ENCODE measurements around the gene SMPDL3A.

SMPDL3A gene

DNA sequence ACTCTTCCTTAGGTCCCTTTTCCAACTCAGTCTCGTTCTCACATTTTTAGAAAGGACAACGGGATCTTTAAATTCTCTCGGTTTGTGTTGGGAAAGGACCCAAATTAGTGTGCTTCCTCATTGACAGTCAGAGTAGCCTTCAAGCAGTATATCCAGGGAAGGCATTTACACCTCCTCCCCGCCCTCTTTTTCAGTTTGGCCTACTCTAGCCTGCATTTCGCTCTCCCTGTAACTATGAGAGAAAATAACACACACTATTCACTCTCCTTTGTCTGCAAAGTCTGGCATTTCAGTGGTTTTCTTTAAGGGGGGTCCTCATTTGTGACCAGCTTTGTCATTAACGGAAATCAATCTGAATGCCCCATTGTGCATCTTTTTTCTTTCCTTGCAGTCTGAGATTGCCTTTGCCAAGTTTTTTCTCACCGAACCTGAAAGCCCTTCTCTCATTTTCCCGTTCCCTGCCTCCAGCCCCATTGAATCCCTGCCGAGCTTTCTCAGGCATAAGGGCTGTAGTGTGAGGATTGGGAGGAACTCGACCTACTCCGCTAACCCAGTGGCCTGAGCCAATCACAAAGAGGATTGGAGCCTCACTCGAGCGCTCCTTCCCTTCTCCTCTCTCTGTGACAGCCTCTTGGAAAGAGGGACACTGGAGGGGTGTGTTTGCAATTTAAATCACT, 9.9 kb upstream of the SMPDL3A start:
- peak; percentile 23 to 60 for DNase-seq

DNA sequence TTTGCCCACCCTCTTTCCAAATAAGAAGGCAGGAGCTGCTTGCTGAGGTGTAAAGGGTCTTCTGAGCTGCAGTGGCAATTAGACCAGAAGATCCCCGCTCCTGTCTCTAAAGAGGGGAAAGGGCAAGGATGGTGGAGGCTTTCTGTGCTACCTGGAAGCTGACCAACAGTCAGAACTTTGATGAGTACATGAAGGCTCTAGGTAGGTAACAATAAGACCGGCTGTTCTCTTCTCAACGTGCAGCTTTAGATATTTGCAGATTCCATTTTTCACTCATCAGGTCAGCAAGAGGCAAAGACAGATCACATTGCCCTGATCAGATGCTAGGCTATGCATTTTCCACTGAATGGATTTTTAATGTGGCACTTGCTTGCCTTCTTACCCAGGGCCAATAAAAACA, 9.4 kb upstream of the SMPDL3A start, which contains the start of gene FABP7:
Gene FABP7 (plus strand): TSS at position 50 of the 400 bp plus-strand sequence. CDS start 79 bp downstream, at position 129.
- DNase-seq = no peak

DNA sequence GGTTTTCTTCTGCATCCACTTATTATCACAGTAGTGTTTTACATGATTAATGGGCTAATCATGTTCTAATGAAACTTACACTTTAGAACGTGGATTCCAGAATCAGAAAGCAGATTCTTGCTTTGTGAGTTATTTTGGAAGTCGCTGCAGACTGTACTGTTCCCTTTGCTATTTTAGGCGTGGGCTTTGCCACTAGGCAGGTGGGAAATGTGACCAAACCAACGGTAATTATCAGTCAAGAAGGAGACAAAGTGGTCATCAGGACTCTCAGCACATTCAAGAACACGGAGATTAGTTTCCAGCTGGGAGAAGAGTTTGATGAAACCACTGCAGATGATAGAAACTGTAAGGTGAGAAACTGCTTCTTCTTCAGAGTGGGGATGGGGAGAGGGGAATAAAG, 8.9 kb upstream of the SMPDL3A start:
- no peak for DNase-seq

GRCh38 chr6:122781716-122782115, 7.3 kb upstream of the SMPDL3A start:
- no peak for DNase-seq

DNA sequence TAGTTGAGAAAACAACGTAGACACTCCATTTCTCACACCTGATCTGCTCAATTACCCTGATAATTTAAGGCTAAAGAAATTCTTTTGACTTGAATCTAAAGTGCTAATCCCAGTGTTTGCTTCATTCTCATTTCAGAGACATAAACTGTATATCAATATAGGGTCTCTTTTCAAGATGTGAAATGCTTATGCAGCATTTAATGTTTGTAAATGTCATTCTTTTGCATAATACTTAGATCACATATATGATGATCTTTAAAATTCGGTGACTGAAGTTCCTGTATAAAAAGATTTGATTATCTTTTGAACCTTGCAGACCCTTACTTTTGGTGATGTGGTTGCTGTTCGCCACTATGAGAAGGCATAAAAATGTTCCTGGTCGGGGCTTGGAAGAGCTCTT, 5.7 kb upstream of the SMPDL3A start:
- no peak for DNase-seq

DNA sequence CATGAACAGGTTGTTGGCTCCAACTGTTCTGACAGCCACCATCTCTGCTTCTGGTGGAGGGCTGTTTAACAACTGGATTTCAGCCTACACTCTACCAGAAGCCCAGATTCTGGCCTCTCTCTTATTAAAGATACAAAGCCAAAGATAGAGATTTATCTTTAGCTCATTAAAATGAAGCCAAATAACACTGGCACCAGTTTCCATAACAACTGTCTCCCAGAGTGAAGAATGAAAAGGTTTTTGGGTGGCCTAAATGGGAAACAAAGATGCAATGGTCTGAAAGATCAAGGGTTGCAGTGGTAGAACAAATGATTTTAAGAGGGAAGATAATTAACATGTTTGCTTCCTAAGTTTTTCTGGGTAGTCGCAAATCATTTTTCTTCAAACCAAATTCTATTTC, 3.2 kb upstream of the SMPDL3A start:
- DNase-seq = no peak

DNA sequence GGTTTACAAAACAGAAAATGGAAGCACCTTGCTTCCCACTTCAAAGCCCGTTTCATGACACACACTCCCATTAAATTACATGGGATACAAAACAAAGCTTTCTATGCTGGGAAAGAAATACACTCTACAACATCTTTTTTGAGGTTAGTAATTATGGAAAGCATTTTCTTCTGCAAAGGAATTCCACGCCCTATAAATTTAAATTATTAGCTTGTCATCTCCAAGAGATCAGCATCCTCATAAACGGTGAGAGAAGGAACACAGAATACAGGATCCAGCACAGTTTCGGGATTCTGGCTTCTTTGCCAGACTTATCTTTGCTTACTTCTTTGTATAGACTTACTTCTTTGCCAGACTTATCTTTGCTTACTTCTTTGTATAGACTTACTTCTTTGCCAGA, 1.3 kb upstream of the SMPDL3A start:
- no peak for DNase-seq

DNA sequence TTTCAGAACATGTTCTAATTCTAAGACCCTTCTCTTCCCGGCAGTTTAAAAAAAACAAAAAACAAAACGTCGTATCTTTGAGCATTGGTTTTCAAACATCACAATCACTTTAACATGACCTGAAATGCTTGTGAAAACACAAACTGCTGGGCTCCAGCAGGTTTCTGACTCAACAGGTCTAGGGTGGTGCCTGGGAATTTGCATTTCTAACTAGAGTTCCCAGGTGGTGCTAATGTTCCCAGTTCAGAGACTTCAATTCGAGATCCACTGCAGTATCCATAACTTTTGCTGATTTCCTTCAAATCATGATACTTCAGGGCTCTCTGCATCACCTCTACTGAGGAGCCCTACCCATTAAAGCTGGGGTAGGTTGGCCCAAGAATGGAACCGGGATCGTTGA, 850 bp upstream of the SMPDL3A start:
- no peak for DNase-seq

DNA sequence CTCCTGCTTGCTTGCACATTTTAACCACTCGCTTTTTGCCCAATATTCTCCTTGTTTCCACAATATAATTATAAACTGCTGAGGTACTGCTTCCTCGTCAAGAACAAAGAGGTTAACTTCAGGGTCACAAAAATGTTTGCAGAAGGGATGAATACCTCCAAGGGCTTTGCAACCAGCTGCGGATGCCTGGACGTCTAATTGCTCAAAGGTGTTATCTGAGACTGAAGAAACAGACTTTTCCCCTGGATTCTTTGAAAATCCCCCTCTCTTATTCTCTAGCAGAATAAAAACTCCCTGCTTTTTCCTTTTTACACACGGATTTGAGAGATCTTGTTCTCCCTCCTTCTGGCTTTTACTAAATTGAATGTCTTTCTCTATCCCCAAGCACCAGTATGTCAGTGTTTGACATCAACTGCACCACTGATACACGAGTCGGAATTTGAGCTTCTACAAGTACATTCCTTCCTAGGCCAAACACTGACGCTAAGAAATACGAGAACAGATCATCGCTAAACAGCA, 336 bp upstream of the SMPDL3A start:
- peak in 1 of 2 experiments; percentile 51 for DNase-seq

- no peak for DNase-seq
Measured at GRCh38 chr6:122790028-122790422, 967 bp downstream of the SMPDL3A start.

DNA sequence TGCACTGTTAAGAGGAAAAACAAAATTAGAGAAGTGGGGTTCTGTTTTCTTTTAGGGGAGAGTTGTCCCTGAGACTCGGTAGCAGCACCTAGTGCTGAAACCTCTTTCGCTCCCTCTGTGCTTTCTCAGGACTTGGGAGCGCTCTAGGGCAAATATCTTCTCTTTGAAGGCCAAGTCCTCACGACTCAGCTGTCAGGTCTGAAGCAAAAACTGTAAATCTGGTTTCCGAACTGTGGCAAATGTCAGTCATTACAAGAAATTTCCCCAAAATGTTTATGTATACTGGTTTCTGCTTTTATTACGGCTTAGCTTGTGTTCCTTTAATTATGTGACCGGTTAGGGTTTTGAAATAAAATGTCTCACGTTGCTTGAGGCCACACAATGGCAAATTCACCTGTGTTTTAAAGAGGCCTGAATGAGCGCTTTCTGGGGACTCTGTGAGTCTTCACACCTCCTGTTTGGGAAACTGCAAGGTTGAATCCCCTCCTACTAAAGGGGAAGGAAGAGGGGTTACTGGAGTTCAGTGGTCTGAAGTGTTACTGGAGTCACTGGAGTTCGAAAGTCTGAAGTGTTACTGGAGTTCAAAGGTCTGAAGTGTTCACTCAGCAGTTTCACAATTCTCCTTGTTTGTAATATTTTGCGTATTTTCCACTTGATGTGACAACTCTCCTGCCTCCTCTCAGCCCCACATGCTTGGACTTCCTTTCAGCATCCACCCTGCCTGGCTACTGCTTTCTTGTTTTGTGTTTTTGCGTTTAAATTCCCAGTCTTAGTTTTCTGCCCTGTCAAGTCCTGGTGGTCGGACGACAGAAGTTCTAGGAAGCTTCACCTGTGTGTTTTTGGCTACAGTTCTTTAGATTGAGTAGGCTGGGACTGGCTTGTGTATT, 1.6 kb downstream of the SMPDL3A start:
- DNase-seq = no peak

- DNase-seq = no peak
Measured at GRCh38 chr6:122791310-122791679, 2.2 kb downstream of the SMPDL3A start.

- DNase-seq = no peak
Measured at GRCh38 chr6:122792766-122793165, 3.7 kb downstream of the SMPDL3A start.

DNA sequence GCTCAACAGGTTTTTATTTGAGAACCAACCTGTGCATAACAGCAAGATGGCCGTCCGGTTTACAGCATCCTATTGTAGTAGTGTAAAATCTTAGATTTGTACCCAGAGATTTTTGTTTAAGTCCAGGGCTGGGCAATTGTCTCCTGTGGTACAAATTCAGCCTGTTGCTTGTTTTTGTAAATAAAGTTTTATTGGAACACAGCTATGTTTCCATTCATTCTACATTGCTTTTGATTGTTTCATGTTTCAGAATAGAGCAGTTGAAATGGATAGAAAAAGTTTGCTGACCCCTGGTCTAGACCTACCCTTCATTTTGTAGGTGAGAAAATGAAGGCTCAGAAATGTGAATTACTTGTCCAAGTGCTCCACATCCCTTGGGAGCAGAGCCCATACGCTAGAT, 8.5 kb downstream of the SMPDL3A start:
- no peak for DNase-seq

DNA sequence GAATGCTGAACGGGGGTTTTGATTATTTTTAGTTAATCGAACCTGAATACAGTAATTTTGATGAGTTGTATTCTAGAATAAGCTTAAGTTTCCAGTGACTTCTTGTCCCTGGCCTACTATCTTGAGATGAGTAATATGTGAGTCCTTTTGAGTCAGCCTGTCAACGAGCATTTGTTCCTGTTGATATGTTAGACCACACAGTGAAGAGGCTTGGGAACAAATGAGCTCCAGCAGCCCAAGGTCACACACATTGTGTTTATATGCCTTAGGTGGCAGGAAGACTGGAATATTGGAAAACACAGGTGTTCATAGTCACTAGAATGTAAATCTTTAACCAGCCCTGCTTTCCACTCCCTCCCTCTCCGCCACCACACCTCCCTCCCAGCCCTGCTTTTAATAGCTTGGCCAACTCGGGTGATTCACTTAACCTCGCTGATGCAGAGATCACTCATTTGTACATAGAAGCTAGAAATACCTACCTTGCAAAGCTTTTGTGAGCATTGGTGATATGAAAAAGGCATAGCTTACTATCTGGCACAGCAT, 9.1 kb downstream of the SMPDL3A start:
- DNase-seq = no peak

- DNase-seq = no peak
Measured at GRCh38 chr6:122799140-122799745, 10.2 kb downstream of the SMPDL3A start.

- no peak for DNase-seq
Measured at GRCh38 chr6:122799916-122800686, 11.0 kb downstream of the SMPDL3A start.

- DNase-seq = no peak
Measured at GRCh38 chr6:122800906-122801305, 11.8 kb downstream of the SMPDL3A start.

- no peak for DNase-seq
Measured at GRCh38 chr6:122801397-122801796, 12.3 kb downstream of the SMPDL3A start.

GRCh38 chr6:122803171-122803661, 14.2 kb downstream of the SMPDL3A start:
- no peak for DNase-seq

DNA sequence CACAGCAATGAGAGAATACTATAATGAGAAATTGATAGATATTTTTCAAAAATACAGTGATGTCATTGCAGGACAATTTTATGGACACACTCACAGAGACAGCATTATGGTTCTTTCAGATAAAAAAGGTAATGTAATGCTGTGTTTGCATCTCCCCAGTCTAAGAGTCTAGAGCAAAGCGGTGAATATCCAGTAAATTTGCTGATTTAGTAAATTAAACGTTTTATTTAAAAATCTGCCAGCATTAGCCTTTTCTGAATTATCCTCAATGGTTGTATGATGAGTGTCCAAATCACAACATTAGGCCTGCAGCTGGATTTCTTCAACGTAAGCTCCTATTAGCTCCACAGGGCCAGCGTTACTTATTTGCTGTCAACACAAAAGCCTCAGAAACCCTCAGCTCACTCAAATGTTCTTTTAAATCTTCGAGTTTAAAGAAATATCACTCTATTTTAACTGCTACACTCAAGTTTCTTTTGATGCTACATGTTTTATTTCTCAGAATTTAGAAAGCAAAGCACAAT, 16.0 kb downstream of the SMPDL3A start:
- no peak for DNase-seq

DNA sequence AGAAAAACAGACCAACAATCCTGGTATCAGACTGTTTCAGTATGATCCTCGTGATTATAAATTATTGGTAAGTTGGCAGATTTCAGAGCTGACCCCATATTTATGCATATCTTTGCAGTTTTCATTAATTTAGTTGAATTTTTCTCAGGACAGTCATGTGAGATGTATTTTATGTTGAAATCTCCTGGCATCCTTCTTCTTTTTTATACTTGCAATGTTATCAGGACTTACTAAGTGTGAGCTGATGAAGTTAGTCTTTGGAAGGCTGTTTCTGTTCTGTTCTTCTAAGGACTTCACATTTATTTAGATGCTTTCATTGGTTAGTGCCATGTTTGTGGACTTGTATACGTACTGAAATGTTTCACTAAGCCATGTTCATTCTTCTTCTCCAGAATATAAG, 17.2 kb downstream of the SMPDL3A start:
- no peak for DNase-seq
